Chondrocyte (in vitro differentiated cells): ENCODE results near the gene RAB12. TPM values are rescaled to one million over a fixed set of nuclear protein-coding genes. Genes with fewer than 3 reads are reported as not detected.

Experiments used
- DNase-seq: peaks from one replicate; pipeline ENCODE4 v3.0.0; 2021; ENCODE audit warnings: mixed read lengths, low spot score
- H3K27ac Mint-ChIP-seq: one replicate; pipeline ENCODE4 v1.8.0; 2021; ENCODE audit warnings: mild to moderate bottlenecking, moderate library complexity, mixed read lengths; ENCODE audit not compliant: unreplicated experiment
- H3K27me3 Mint-ChIP-seq: 2 replicates; pipeline ENCODE4 v1.8.0; 2021; ENCODE audit warnings: low read depth, mixed read lengths
- H3K36me3 Mint-ChIP-seq: 2 replicates; pipeline ENCODE4 v1.8.0; 2021; ENCODE audit warnings: low read depth, mixed read lengths
- H3K4me1 Mint-ChIP-seq: 2 replicates; pipeline ENCODE4 v1.8.0; 2021; ENCODE audit warnings: low read depth, mild to moderate bottlenecking, mixed read lengths
- H3K4me3 Mint-ChIP-seq: one replicate; pipeline ENCODE4 v1.8.0; 2021; ENCODE audit warnings: mild to moderate bottlenecking, moderate library complexity, mixed read lengths; ENCODE audit not compliant: unreplicated experiment
- H3K9me3 Mint-ChIP-seq: 2 replicates; pipeline ENCODE4 v1.8.0; 2021; ENCODE audit warnings: low read depth, mixed read lengths
- long read RNA-seq: library from polyadenylated mRNA; stranded (forward); transcript quantifications from one replicate; pipeline ENCODE4 v2.0.0, GENCODE V29; 2021
- total RNA-seq: library from RNA; stranded (reverse); gene quantifications from 3 replicates; pipeline ENCODE4 v1.2.1, GENCODE V29; 2021
- TF ChIP-seq, protein P1 (sequence below): fragments of 200-600 bp; sonication (generic); IDR thresholded peaks from 2 replicates; pipeline ENCODE4 v1.5.0; 2021; ENCODE audit warnings: antibody characterized with exemption, mild to moderate bottlenecking, moderate library complexity

Gene RAB12, protein sequence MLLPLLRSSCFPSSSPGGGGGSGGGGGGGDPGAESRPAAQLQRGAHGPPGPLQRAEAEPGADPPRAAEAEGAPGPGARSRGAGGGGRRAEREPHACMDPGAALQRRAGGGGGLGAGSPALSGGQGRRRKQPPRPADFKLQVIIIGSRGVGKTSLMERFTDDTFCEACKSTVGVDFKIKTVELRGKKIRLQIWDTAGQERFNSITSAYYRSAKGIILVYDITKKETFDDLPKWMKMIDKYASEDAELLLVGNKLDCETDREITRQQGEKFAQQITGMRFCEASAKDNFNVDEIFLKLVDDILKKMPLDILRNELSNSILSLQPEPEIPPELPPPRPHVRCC
- 40.9 to 44.6 TPM (median 41.3 TPM) in 3 replicates for total RNA-seq
- long read RNA-seq, partial matches to known transcripts: 0 of 1 reads
- long read RNA-seq, other reads (novel, unspliced or antisense): 1 of 1 reads

DNA sequence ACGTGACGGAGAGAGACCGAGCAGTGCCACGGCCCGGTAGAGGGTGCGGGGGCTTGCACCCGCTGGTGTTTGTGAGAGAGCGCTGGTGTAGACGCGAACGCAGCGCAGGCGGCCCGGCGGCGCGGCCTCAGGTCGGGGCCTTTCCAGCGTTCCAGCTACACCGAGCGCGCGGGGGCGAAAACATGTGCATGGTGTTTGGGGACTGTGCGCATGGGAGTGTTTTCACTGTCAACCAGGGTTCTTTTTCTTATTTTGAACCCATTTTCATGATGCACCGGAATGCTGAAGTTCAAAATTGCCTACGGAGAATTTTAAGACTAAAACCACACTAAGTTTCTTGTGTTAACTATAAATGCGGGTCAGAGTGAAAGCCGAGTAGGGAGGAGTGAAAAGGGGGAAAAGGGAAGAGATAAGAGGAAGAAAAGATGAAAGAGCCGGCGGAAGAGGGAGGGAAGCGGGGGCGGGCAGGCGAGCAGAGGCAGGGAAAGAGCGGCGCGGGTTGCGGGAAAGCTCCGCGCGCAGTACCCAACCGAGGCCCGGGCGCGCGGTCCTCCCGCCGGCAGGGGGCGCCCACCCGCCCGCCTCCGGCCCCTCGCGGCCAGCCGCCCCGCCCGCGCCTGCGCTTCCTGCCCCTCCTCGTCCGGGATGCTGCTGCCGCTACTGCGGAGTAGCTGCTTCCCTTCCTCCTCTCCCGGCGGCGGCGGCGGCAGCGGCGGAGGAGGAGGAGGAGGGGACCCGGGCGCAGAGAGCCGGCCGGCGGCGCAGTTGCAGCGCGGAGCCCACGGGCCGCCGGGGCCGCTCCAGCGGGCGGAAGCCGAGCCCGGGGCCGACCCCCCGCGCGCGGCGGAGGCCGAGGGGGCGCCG is at the start of gene RAB12:
Gene RAB12, plus strand, starts transcription at position 643 of the 864 bp plus-strand sequence. Its CDS starts 3 bp downstream, at position 646.
- peak; percentile 96 for DNase-seq
- H3K4me3 Mint-ChIP-seq: peak within 1 kb of the TSS; percentile 86
- peaks cover 4% of the 10 kb centered on the region for H3K27me3 Mint-ChIP-seq
- no peaks in the 10 kb centered on the region for H3K36me3 Mint-ChIP-seq
- peak within 1 kb of the TSS; percentile 76 for H3K27ac Mint-ChIP-seq
- H3K9me3 Mint-ChIP-seq: no peaks in the 10 kb centered on the region
- peaks cover 46% of the 10 kb centered on the region for H3K4me1 Mint-ChIP-seq
- TF ChIP-seq, protein P1, sequence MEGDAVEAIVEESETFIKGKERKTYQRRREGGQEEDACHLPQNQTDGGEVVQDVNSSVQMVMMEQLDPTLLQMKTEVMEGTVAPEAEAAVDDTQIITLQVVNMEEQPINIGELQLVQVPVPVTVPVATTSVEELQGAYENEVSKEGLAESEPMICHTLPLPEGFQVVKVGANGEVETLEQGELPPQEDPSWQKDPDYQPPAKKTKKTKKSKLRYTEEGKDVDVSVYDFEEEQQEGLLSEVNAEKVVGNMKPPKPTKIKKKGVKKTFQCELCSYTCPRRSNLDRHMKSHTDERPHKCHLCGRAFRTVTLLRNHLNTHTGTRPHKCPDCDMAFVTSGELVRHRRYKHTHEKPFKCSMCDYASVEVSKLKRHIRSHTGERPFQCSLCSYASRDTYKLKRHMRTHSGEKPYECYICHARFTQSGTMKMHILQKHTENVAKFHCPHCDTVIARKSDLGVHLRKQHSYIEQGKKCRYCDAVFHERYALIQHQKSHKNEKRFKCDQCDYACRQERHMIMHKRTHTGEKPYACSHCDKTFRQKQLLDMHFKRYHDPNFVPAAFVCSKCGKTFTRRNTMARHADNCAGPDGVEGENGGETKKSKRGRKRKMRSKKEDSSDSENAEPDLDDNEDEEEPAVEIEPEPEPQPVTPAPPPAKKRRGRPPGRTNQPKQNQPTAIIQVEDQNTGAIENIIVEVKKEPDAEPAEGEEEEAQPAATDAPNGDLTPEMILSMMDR: peak; percentile 80

DNA sequence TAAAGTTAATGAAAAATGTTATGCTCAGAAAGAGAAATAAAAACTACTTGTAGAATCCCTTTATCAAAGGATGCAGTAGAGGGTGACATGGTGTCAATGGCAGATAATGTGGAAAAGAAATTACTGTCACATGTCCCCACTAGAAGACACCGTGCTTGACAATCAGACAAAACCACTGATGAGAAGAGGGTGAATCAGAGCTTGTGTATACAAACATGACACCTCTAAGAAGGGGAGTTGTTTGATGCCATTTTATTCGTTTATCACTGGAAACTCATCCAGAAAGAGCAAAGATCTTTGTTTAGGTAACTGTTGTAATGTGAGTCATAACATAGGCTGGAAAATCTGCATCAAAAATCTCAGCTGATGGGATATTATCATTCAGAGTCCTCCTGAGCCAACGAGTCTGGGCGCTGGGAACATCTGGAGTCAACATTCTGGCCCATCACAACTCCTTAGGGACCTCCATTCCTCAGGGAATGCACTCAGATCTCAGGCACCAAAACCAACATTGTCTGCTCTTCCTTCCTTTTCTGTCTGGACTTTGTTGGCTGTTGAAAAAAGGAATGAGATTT is 49.5 kb upstream of the RAB12 start:
- Mint-ChIP-seq H3K4me1 (peaks cover 4% of the 10 kb centered on the region), H3K36me3 (peaks cover 1% of the 10 kb centered on the region), H3K27me3 (peaks cover 17% of the 10 kb centered on the region), H3K9me3 (peaks cover 5% of the 10 kb centered on the region), H3K27ac (no peak overlapping the region), H3K4me3 (no peak overlapping the region)
- no peak for DNase-seq
- TF ChIP-seq, protein P1: no peak

DNA sequence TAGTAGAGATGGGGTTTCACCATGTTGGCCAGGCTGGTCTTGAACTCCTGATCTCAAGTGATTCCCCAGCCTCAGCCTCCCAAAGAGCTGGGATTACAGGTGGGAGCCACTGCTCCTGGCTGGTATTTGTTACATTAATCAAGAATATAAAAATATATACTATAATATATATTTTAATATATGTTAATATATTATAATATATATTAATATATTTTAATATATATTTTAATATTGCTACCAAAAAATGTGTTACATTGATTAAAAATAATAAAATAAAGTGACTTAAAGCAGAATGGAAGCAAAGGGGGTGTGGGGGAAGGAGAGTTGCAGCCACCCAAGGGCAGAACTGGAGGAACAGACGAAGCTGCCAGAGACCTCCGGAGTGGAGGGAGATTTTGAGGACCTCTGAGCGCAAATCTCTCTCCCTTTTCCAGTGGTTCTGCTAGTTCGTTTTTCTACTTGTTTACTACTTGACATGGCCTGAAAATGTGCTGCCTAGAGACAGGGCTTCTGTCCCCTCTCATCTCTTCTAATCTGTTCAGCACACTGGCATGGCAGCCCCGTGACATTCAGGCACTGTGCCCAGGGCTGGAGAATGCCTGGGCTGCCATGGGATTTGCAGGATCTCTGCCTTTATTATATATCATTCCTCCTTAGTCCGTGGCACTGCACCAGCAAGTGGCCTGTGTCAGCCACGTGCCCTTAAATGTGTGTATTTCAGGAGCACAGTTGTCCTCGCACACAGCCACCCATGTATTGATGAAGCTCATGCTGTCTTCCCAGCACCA is 47.9 kb upstream of the RAB12 start:
- Mint-ChIP-seq H3K27me3 (peaks cover 18% of the 10 kb centered on the region), H3K27ac (no peak overlapping the region), H3K4me1 (peaks cover 4% of the 10 kb centered on the region), H3K4me3 (no peak overlapping the region), H3K36me3 (peaks cover 1% of the 10 kb centered on the region), H3K9me3 (peaks cover 5% of the 10 kb centered on the region)
- DNase-seq: no peak
- TF ChIP-seq, protein P1: no peak

DNA sequence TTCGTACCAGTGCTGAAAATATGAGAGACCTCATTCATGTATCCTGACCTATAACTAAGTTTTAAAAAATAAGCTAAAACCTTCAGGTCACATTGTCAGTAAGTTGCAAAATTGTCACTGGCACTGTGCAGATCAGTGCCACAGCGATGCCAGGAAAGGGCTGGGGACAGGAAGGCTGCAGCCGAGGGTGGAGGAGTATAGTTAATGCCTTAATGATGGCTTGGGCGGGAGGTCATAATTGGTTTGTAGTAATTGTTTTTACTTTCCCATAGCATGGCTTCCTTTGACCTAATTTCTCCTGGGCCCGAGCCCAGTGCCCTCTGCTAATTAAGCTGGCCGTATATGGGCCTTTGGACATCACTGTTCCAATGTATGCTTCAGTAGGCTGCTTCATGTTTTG is 47.2 kb upstream of the RAB12 start:
- peaks cover 4% of the 10 kb centered on the region for H3K4me1 Mint-ChIP-seq
- H3K27me3 Mint-ChIP-seq: peaks cover 17% of the 10 kb centered on the region
- no peak overlapping the region for H3K27ac Mint-ChIP-seq
- TF ChIP-seq, protein P1: no peak
- no peak overlapping the region for H3K4me3 Mint-ChIP-seq
- no peak for DNase-seq
- H3K9me3 Mint-ChIP-seq: peaks cover 5% of the 10 kb centered on the region
- peaks cover 1% of the 10 kb centered on the region for H3K36me3 Mint-ChIP-seq
